HG03039 (cell line): ENCODE results near the gene FNDC8.
"Not testable (repeated sequence)": the region's sequence is repeated elsewhere in the genome, so short reads cannot be mapped to it uniquely, and the experiment has no call there.

ENCODE experiments used
- ATAC-seq: cut with Tn5 transposase; IDR thresholded peaks from one replicate; pipeline ENCODE4 v1.9.1; 2021; ENCODE audit warnings: mild to moderate bottlenecking, moderate library complexity; ENCODE audit not compliant: unreplicated experiment

The FNDC8 gene

DNA sequence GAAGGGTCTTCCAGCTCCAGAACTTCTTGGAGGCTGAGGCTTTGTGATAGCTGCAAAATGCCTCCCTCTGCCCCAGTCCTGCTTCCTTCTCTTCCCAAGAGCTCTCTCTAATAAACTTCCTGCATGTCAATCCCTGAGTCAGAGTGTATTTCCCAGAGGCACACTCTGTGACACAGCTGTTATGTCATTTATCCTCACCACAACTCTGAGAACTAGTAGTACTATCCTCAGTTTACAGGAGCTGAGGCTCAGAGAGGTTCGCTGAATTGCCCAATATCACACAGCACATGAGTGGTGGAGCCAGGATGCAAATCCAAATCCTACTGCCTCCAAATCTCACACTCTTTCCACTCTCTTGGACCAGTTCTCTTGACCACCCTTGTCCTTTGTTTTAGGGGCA lies 46.3 kb downstream of the FNDC8 start:
- ATAC-seq, result no peak

DNA sequence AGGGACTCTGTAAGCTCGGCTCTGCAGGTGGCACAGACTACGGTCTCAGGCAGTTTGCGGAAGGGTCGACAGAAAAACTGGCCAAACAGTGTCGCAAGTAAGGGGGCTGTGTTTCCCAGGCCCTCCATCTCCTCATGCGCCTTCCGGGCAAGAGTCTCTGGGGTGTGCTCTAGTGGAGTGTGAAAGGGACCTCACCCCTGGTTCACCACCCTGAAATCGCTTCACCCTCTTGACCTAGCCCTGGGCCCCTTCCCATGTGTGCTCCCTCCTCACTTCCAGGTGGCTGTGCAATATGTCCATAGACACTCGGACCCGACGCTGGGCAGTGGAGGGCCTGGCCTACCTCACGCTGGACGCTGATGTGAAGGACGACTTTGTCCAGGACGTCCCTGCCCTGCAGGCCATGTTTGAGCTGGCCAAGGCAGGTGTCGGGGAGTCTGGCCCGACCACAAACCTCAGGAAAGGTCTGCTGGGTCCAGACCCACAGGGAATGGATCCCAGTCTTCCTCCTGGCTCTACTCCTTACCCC lies 48.5 kb downstream of the FNDC8 start:
- ATAC-seq, result no peak

DNA sequence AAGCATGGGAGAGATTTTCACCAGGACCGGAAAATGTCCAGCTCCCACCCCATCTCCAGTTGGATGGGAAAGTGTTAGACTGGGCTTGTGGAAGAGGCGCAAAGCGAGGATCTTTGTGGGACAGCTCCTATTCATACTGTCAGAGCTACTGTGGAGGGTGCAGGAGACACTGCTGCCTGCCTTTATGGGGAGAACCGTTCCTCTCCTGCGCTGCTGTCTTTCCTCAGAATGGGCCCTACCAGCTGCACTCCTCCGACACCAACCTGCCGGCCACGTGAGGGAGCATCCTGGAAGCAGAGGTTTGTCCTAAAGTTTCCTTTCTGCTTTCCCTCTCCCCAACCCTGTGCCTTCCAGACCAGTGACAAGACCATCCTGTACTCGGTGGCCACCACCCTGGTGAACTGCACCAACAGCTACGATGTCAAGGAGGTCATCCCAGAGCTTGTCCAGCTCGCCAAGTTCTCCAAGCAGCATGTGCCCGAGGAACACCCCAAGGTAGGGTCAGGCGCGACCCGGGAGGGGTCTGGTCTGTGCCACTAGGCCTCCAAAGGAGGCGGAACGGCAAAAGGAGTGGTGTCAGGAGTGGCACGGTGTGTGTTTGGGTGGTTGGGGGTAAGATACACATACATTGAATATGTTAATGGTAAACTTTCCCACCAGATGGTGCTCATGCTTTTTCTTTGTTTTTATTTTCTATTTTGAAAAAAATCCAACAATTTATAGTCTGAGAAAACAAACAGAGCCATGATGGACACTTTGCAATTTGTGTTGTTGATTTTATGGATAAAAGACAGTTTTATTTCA lies 49.8 kb downstream of the FNDC8 start:
- no peak for ATAC-seq

DNA sequence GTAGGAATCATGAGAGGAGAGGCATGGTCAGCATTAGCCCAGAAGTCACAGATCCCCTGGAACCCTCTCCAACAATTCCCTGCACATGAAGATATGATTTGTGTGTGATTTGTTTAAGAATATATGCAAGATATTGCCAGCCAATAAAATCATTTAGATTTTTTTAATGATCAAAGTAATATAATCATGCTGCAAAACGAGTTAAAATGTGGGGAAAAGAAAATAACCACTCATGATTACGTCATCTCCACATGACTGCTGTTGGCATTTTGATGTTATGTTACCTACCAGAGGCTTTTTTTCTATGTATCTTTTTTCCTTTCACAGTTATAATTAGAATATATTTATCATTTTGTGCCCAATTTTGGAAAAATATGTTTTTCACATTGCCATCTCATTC lies 50.4 kb downstream of the FNDC8 start:
- ATAC-seq, result no peak

DNA sequence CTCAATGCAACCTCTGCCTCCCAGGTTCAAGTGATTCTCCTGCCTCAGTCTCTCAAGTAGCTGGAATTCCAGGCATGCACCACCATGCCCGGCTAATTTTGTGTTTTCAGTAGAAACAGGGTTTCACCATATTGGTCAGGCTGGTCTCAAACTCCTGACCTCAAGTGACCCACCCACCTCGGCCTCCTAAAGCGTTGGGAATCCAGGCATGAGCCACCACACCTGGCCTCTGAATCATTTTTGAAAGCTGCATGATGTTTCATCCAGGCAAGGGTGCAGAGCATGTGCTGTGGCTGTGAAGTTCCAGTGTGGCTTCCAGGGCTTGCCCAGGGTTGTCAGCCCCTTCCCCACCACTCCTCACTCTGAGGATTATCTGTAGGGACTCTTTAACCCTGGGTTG lies 50.9 kb downstream of the FNDC8 start:
- ATAC-seq, result not testable (repeated sequence)

DNA sequence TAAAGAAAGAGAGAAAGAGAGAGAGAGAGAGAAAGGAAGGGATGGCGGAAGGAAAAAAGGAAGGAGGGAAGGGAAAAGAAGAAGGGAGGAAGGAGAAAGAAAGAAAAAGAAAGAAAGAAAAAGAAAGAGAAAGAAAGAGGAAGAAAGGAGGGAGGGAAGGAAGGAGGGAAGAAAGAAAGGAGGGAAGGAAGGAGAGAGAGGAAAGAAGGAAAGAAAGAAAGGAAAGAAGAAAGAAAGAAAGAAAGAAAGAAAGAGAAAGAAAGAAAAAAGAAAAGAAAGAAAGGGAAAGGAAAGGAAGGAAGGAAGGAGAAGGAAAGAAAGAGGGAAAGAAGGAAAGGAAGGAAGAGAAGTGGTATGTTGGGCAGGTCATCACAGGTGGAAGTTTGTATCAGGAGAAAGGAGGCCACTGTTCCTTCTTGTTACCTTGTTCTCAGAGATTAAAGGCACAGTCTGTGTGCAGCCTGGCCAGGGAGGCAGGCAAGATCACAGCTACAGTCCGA lies 53.5 kb downstream of the FNDC8 start:
- ATAC-seq, result no peak

DNA sequence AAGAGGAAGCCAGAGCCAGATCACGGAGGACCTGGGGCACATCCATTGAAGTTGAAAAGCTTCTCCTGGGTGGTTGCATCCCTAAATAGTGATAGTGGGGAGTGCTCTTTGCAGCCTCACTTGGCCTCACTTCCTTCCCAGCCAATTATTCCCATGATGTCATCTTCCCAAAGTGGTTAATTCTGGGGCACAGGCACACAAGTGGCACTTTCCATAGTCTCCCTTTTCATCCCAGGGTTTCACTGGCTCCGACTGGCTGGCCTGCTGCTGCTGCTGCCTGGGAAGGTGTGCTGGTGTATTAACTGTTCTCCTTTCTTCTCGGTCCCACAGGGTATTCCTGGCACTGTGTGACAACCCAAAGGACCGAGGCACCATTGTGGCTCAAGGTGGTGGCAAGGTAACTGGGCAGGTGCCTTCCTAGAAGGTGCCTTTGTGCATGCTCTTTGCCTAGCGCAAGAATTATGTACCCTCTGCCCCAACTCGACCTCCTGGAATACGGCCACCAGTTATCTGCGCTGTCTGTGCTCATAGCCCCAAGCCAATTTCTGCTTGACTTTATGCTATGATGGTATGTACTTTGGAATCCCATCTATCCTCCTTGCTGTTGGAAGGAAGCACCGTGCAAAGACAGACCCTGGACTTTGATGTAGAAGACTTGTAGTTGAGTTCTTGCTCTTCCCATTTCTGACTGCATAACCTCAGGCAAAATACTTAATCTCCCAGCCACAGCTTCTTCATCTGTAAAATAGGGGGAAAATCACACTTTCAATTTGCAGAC lies 54.4 kb downstream of the FNDC8 start:
- ATAC-seq, result no peak

DNA sequence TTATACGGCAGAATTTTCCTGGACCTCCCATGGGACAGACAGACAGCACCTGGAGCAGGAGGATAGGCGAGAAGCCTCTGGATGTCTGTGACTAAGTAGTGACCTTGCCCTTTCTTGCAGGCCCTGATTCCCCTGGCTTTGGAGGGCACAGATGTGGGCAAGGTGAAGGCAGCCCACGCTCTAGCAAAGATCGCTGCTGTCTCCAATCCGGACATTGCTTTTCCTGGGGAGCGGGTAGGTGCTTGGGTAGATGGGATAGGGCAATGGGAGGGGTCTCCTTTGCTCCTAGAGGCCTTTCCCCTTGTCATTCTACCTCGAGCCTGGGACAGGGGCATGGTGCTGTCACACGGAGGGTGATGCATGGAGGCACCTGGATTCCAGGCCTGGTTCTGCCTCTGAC lies 55.5 kb downstream of the FNDC8 start:
- ATAC-seq, result no peak

DNA sequence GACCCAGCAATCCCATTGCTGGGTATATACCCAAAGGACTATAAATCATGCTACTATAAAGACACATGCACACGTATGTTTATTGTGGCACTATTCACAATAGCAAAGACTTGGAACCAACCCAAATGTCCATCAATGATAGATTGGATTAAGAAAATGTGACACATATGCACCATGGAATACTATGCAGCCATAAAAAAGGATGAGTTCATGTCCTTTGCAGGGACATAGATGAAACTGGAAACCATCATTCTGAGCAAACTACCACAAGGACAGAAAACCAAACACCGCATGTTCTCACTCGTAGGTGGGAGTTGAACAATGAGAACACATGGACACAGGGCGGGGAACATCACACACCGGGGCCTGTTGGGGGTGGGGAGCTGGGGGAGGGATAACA lies 58.0 kb downstream of the FNDC8 start:
- not testable (repeated sequence) for ATAC-seq
